Kidney epithelial cell (primary cell): ENCODE results near the gene HOXB5. TPM values are rescaled to one million over a fixed set of nuclear protein-coding genes. Genes with fewer than 3 reads are reported as not detected.
A peak's percentile ranks its signal among the peaks of the same experiment; 100 is the strongest.

ENCODE experiments used
- DNase-seq: peaks from one replicate; pipeline ENCODE4 v3.0.0-alpha.2; 2010; ENCODE audit warnings: low read depth
- H3K27me3 ChIP-seq: 2 replicates; pipeline ENCODE4 v1.6.0; 2011; ENCODE audit warnings: low read length; ENCODE audit not compliant: control insufficient read depth, insufficient read depth
- H3K36me3 ChIP-seq: 2 replicates; pipeline ENCODE4 v1.5.1; 2011; ENCODE audit warnings: low read length; ENCODE audit not compliant: control insufficient read depth, insufficient read depth
- H3K4me3 ChIP-seq: 2 replicates; pipeline ENCODE4 v1.5.1; 2011; ENCODE audit warnings: low read depth, mild to moderate bottlenecking, control low read depth, low read length
- CTCF ChIP-seq: IDR thresholded peaks from 2 replicates; pipeline ENCODE4 v1.5.1; 2011; ENCODE audit warnings: mild to moderate bottlenecking, moderate library complexity, low read length, control low read depth, inconsistent platforms; ENCODE audit not compliant: insufficient read depth, poor library complexity, severe bottlenecking
- total RNA-seq: library from RNA; depleted of rRNA; stranded (reverse); fragments of >200 nt; gene quantifications from 2 replicates; pipeline ENCODE4 v1.2.3, GENCODE V29; 2015

HOXB5 gene
- total RNA-seq, 1 donor from 2014 or later, result 3.6 TPM

- H3K4me3 ChIP-seq, result peak overlapping the region; percentile 92
Observed at GRCh38 chr17:48605991-48606891, 12.7 kb upstream of the HOXB5 start.

GRCh38 chr17:48605409-48605919 is 11.9 kb upstream of the HOXB5 start:
- H3K27me3 ChIP-seq, result no peaks in the 10 kb centered on the region
- no peak for TF ChIP-seq CTCF
- no peaks in the 10 kb centered on the region for H3K36me3 ChIP-seq
- peak overlapping the region; percentile 92 for H3K4me3 ChIP-seq
- DNase-seq, result no peak

More at GRCh38 chr17:48605991-48606891, 12.7 kb upstream of the HOXB5 start:
- no peaks in the 10 kb centered on the region for H3K27me3 ChIP-seq
- TF ChIP-seq CTCF, result no peak
- H3K36me3 ChIP-seq, result no peaks in the 10 kb centered on the region
- no peak for DNase-seq

- H3K27me3 ChIP-seq, result no peaks in the 10 kb centered on the region
Observed at GRCh38 chr17:48604770-48605329, 11.3 kb upstream of the HOXB5 start, which contains the start of gene HOXB6. TSS of gene HOXB6 (minus strand) at chr17:48604986. CDS start at chr17:48598150, 6,836 bp downstream.

GRCh38 chr17:48603959-48604769 is 10.6 kb upstream of the HOXB5 start:
- DNase-seq, result no peak
- Histone ChIP-seq H3K36me3 (no peaks in the 10 kb centered on the region), H3K4me3 (peak overlapping the region; percentile 92), H3K27me3 (no peaks in the 10 kb centered on the region)
- TF ChIP-seq CTCF, result no peak

More at GRCh38 chr17:48604770-48605329, 11.3 kb upstream of the HOXB5 start, which contains the start of gene HOXB6:
- peak; percentile 55 for DNase-seq
- Histone ChIP-seq H3K4me3 (peak within 1 kb of the TSS; percentile 92), H3K36me3 (no peaks in the 10 kb centered on the region)
- TF ChIP-seq CTCF, result no peak

GRCh38 chr17:48601539-48602425 is 8.2 kb upstream of the HOXB5 start:
- no peaks in the 10 kb centered on the region for H3K36me3 ChIP-seq
- peak overlapping the region; percentile 92 for H3K4me3 ChIP-seq
- no peak for TF ChIP-seq CTCF
- H3K27me3 ChIP-seq, result no peaks in the 10 kb centered on the region
- DNase-seq, result no peak
